GM21360 (cell line): ENCODE measurements around the gene WDR41.
A peak's percentile ranks its signal among the peaks of the same experiment; 100 is the strongest.
"Not testable (repeated sequence)": the region's sequence is repeated elsewhere in the genome, so short reads cannot be mapped to it uniquely, and the experiment has no call there.

ENCODE experiments used
- ATAC-seq: cut with Tn5 transposase; IDR thresholded peaks from one replicate; pipeline ENCODE4 v1.9.1; 2021; ENCODE audit warnings: mild to moderate bottlenecking, moderate library complexity; ENCODE audit not compliant: unreplicated experiment

WDR41 gene

GRCh38 chr5:77491783-77492652, at the start of gene WDR41:
Gene WDR41 (minus strand): TSS chr5:77492316. CDS start chr5:77492220, 96 bp downstream.
- ATAC-seq: peak; percentile 83

DNA sequence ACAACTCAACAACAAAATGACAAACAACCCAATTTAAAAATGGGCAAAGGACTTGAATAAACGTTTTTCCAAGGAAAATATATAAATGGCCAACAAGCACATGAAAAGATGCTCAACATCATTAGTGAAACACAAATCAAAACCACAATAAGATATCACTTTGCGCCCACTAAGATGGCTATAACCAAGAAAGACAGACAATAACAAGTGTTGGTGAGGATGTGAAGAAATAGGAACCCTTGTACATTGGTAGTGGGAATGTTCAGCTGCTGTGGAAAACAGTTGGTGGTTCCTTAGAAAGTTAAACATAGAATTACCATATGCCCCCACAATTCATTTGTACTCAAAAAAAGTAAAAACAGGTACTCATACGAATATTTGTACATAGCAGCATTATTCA, 39.2 kb upstream of the WDR41 start:
- no peak for ATAC-seq

- ATAC-seq: no peak
Measured at GRCh38 chr5:77518304-77518703, 26.2 kb upstream of the WDR41 start.

DNA sequence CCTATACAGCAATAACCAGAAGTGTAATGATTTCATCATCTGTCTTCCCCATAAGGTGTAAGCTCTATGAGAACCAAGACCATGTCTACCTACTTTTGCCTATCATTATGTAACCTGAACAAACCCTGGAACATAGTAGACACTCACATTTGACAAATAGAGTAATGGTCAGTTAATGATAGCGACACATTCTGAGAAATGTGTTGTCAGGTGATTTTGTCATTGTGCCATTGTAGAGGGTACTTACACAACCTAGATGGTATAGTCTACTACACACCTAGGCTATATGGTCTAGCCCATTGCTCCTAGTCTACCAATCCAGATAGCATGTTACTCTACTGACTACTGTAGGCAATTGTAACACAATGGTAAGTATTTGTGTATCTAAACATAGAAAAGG, 22.3 kb upstream of the WDR41 start:
- ATAC-seq: no peak

DNA sequence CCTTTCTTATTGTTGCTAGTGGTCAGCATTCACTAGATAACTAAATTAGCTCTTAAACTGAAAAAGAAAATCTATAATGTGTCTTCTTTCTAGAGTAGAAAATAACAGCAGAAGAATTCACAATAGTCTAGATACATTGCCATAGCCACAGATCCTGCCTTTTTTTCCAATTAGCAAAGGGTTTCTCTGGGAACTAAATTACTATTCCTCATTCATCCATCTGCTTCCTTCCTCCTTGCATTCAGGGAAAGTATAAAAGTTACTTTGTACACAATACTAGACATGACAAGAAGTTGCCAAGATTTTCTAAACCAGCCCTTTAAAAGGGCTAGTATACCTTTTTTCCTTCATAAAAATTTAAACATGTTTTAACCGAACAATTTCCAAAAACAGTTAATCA, 21.2 kb upstream of the WDR41 start:
- ATAC-seq: no peak

DNA sequence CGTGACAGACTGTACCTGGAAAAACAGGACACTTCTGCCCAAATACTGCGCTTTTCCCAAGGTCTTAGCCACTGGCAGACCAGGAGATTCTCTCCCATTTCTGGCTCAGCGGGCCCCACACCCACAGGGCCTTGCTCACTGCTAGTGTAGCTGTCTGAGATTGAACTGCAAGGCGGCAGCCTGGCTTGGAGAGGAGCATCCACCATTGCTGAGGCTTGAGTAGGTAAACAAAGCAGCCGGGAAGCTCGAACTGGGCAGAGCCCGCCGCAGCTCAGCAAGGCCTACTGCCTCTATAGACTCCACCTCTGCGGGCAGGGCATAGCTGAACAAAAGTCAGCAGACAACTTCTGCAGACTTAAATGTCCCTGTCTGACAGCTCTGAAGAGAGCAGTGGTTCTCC, 9.0 kb upstream of the WDR41 start:
- not testable (repeated sequence) for ATAC-seq

- ATAC-seq: no peak
Measured at GRCh38 chr5:77499973-77500372, 7.9 kb upstream of the WDR41 start.

DNA sequence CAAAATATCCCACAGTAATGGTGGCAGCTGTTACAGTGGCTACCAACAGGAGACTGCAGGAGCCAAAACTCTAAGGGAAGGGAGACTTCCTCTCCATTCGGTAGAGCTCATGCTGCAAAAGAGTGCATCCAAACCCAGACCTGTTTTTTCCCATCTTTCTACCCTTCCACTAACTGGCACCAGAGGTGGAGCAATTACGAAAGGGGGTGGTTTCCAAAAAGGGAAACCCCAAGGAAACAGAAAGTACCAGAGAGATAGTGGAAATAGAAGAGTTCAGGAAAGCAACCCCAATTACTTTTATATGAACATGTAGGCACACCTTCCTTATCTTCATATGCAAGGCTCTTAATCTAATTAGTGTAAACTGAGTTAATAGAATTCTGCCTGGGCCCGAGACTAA, 7.3 kb upstream of the WDR41 start:
- ATAC-seq: no peak

DNA sequence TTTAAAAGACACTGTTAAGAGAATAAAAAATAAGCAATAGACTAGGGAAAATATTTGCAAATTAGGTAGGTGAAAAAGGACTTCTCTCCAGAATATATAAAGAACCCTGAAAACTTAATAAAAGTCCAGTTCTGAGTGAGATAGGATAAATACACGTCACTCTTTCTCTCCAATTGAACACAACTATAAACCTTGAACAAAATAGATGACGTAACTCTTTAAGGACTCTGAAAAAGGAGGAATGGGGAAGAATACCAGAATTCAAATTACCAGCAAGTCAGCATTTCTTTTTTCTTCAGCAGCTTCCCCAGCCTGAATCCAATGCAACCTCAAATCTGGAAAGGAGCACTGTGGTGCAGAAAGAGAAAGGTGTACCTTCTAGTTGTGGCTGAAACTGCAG, 6.8 kb upstream of the WDR41 start:
- no peak for ATAC-seq

GRCh38 chr5:77494935-77495334, 2.8 kb upstream of the WDR41 start:
- no peak for ATAC-seq

- ATAC-seq: peak; percentile 3
Measured at GRCh38 chr5:77492653-77493000, 511 bp upstream of the WDR41 start.

DNA sequence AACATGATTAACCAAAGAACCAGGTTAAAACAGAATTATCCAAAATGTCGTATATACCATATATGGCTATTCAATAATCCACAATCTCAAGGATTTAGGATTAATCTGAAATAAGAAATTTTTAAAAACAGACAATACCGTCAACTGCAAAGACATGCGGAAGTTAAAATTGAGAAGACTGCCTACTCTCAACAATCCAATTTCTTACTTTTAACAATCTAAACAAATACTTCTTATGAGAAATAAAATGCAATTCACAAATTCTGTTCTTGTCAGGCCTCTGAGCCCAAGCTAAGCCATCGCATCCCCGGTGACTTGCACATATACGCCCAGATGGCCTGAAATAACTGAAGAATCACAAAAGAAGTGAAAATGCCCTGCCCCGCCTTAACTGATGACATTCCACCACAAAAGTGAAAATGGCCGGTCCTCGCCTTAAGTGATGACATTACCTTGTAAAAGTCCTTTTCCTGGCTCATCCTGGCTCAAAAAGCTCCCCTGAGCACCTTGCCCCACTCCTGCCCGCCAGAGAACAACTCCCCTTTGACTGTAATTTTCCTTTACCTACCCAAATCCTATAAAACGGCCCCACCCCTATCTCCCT, 1.3 kb downstream of the WDR41 start:
- ATAC-seq: not testable (repeated sequence)

- no peak for ATAC-seq
Measured at GRCh38 chr5:77486344-77486962, 5.7 kb downstream of the WDR41 start.

DNA sequence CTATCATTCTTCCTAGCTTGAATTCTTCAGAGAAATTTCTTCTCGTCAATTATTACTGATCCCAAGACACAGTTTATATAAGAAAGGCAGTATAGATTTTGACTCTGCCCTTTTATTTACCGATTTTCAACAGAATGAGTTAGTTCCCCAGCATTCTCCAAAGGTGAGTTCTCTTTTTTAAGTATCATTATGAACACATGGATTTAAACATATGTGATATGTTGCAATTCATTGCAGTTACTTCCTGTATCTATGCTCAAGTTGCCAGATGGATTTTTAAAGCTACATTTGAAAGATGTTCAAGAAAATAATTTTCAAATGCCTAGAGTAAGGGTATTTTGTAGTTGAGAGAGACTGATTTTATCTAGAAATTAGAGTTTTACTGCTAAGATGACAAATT, 8.4 kb downstream of the WDR41 start:
- ATAC-seq: no peak

GRCh38 chr5:77475041-77475440, 17.1 kb downstream of the WDR41 start:
- not testable (repeated sequence) for ATAC-seq

DNA sequence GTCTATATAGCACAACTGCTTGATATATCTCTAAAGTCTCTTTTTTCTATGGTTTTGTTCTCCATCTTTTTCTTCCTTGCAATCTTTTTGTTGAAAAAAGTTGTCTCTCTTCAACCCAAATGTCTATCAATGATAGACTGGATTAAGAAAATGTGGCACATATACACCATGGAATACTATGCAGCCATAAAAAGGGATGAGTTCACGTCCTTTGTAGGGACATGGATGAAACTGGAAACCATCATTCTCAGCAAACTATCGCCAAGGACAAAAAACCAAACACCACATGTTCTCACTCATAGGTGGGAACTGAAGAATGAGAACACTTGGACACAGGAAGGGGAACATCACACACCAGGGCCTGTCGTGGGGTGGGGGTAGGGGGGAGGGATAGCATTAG, 23.2 kb downstream of the WDR41 start:
- ATAC-seq: not testable (repeated sequence)

GRCh38 chr5:77463905-77464304, 28.2 kb downstream of the WDR41 start:
- ATAC-seq: no peak

DNA sequence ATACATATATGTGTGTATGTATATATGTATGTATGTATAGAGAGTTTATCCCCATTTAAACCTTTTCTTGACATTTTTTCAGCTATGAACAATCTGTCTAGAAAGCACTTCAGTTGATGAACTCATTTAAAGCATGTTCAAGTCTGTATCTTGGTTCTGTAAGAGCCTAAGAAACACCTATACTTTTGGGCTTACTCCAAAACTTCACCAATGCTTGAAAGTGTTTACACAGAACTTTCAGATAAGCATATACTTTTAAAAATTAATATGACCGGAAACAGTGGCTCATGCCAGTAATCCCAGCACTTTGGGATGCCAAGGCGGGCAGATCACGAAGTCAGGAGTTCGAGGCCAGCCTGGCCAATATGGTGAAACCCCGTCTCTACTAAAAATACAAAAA, 30.8 kb downstream of the WDR41 start:
- no peak for ATAC-seq

- ATAC-seq: no peak
Measured at GRCh38 chr5:77454123-77454522, 38.0 kb downstream of the WDR41 start.

GRCh38 chr5:77452351-77452750, 39.8 kb downstream of the WDR41 start:
- no peak for ATAC-seq

- no peak for ATAC-seq
Measured at GRCh38 chr5:77449981-77450380, 42.1 kb downstream of the WDR41 start.

DNA sequence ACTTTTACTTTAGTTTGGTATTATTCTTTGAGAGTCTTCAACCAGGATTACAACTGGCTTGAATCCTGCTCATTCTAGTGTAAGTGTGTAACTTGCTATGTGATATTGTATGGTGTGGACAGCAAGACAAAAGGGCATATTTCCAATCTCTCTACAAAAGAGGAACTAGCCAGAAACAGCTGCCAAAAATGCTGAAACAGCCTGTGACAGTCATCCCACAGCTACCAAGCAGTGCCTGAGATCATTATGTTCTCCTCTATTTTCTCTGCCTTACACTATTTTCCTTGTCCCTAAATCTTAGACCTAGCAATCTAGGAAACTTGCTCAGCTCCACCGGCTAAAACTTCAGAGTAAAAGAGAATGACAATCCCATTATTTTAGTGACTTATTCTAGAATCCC, 42.8 kb downstream of the WDR41 start:
- no peak for ATAC-seq
